Activated naive CD4-positive, alpha-beta T cell (primary cell): ENCODE data around the gene CSK.
A peak's percentile ranks its signal among the peaks of the same experiment; 100 is the strongest.

Experiments used
- DNase-seq, 4 experiments: peaks; one replicate each; lab custom pipeline; 2025; lab: John Stamatoyannopoulos, UW

The CSK gene

DNA sequence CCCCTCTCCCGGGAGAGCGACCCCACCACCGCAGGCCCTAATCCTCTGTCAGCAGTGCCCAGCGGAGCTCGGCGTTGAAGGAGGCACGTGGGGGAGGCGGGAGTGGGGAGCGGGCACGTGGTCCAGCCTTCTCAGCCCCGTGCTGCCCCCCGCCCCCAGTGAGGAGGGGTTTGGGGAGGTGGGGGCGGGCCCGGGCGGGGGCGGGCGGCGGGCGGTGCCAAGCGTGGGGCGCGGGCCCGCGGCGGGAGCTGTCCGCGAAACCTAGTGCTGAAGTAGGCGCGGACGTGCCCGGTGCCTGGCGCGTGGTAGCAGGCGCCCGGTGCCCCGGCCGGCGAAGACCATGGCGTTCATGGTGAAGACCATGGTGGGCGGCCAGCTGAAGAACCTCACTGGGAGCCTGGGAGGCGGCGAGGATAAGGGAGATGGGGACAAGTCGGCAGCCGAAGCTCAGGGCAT, 44.5 kb downstream of the CSK start, which contains the start of gene CPLX3:
Gene CPLX3 (plus strand): TSS at position 264 of the 456 bp plus-strand sequence. CDS start 77 bp downstream, at position 341.
- DNase-seq, result peak in 2 of 4 experiments; percentile 26 to 52

DNA sequence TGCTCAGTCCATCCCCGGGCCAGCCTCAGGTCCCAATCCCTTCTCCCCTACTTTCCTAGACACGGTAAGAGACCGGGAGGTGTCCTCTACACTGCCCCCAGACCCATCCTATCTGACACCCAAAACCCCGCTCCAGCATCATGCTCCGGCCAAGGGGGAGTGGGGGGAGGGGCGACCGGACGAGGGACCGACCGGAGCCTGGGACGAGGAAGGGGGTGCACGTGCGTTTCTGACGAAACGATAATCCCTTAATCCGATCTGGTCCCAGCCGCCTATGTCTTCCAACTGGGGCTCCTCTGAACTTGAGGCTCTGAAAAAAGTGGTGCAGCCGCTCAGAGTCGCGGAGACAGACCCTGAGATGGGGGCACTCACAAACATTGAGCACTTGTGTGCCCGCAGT, 45.0 kb downstream of the CSK start:
- DNase-seq, result no peak

DNA sequence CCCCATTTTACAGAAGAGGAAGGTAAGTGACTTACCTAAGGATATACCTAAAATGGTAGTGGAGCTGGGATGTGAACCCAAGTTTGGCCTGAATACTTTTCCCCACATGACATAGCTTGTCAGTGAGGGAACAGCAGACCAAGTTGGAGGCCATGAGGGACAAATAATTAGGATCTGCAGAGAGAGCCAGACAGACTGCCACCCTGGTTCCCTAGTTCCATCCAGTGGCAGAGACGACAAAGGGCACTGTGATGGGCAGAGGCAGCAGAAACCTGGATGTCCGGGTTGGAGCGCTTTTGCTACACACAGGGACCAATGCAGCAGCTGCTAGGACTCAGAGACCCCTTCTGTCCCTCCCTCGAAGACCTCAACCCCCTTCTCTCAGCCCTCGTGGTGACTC, 45.7 kb downstream of the CSK start:
- no peak for DNase-seq

DNA sequence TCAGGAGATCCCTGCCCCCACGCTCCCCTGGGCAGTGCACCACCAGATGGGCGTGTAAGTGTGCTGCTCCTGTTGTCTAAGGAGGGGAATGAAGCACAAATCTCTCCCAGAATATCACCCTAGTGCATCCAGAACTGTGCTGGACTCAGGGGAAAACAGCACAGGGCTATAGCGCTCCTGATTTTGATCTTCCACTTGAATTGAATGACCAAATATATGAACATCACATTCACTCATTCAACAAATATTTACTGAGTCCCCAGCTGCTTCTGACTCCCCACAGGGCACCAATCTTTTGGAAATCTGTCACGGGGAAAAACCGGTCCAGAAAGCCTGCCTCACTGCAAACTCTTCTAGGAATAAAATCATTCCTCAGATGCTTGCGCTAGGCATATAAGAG, 47.0 kb downstream of the CSK start:
- no peak for DNase-seq

DNA sequence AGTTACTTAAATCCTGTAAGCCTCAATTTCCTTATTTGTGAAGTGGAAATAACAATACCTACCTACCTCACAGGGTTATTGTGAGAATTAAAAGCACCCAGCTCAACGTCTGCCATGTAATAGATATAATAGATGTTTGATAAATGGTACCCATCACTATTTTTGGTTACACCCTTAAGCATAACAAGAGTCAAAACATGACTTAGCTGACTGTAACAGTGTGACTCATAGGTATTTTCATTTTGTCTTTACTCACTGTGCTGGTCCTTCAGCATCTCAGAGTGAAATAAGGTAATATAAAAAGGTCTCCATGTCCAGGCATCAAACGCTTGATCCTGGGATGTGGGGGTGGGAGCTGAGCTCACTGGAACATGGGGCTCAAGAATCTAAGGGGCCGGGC, 47.6 kb downstream of the CSK start:
- no peak for DNase-seq

DNA sequence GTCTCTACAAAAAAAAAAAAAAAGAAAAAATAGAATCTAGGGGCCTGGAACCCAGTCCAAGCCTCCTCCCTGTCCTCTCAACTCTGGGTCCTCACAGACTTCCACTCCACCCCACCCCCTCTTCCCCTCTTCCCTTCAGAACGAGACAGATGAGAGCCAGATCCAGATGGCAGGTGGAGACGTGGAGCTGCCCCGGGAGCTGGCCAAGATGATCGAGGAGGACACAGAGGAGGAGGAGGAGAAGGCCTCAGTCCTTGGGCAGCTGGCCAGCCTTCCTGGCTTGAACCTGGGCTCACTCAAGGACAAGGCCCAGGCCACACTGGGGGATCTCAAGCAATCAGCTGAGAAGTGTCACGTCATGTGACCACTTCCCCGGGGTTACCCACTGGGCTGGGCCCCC, 48.1 kb downstream of the CSK start:
- DNase-seq, result no peak

DNA sequence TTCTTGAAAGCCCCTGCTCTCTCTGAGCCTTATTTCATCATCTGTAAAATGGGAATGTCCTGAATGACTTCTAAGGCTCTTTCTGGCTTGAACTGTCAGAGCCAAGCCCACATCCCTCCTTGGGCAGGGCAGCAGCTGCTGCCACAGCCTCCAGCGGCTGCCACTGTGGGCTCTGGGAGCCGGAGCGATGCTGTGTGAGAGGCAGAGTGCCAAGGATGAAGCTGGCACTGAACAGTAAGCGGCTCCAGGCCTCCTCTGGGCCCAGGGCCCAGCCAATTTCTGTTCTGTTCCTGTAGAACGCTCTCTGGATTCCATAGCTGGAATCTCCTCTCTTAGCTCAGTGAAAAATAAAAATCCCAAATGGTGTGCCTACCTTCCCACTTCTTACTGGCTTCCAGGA, 49.0 kb downstream of the CSK start:
- no peak for DNase-seq

DNA sequence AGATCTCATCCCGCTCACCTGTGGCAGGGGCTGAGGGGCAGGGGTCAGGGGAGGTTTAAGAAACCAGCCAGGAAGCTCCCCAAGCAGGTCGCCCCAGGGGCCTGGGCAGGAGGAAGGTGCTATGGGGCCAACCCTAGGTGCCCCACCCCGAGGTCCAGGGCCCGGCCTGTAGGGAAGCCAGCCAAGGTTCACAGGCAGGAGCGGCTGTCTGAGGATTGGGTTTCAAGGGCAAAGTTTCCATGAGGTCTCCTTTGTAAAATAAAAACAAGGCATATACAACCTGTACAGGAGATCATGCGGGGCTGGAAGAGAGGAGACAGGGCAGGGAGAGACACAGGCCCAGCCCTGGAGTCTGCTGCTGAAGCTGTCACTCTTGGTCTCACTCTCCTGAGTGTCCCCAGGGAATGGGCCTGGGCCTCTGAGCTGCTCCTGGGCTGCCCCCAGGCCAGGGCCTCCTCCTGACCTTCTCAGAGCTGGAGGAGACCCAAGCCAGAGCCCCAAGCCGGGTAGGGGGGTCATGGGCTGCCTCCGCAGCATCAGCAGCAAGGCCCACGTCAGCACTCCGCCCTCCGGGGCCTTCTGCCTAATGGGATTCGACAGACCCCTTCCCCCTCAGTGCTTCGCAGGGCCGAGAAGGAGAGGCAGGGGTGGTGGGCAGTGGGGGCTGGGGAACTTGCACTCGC, 50.1 kb downstream of the CSK start:
- DNase-seq, result no peak

DNA sequence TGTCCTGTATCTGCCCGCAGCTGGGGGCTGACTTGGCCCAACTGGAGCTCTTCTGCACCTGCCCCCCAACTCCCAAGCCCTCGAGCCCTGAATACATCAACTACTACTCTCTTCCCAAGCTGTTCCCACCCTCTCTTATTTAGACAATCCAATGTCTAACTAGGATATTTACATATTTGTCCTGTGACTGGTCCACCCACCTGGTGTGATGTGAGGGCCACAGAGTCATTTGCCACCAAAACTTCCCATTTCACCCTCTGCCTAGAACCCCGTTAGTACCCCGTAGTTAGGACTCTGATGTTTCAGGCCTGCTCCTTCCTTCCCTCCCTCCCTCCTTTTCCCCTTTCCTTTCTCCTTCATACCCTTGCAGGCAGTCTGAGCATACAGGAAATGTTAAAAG, 50.9 kb downstream of the CSK start:
- DNase-seq, result no peak

DNA sequence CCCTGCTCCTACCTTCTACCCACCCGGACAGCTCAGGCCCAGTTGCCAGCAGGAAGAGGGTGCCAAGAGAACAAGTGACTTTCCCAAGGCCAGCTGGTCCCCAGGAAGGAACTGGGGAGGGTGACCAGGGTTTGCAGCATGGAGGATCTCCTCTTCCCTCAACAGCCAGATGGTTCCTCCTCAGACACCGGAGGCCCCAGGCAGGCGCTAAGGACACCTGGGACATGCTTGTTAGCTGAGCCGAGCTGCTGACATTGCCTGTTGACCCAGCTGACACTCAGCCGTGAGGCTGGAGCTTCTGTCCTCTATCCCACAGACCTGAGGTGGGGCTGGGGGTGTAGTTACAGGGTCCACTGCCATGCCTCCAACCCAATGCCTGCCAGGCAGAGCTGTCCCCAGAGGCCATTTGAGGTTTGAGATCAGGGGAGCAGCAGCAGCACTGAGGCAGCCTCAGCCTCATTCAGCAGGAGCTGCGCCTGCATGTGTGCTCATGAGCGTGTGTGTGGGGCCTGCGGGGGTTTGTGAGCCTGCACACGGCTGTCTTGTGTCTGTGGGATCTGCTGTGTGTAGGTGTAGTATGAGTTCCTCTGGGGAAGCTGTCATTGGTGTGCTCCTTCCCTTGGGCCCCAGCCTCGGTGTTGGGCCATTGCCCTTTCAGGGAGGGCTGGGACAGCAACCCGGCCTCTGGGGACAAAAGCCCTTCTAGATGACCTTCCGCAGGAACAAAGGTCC, 51.7 kb downstream of the CSK start:
- DNase-seq, result no peak

DNA sequence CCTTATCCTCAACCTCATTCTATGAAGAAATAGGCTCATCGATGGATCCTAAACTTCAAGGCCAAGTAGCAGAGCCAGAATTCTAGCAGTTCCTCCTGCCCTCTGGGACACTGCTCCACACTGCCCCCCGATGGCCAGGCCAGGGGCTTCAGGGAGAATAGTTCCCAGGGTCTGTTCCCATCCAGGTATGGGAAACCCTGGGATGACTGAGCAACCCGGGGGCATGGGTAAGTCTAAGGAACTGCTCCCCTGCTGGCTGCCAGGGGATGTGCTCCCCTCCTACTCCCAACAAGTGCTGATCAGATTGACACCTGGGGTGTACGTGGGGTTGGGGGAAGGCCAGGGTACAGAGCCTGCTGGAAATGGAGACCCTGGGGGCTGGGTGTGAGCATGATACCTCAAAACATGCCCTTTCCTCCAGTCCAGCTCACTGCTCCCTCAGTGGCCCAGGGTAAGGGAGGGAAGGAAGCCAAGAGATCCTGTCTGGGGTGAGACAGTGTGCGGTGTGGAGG, 53.5 kb downstream of the CSK start:
- peak in 2 of 4 experiments; percentile 16 to 43 for DNase-seq

DNA sequence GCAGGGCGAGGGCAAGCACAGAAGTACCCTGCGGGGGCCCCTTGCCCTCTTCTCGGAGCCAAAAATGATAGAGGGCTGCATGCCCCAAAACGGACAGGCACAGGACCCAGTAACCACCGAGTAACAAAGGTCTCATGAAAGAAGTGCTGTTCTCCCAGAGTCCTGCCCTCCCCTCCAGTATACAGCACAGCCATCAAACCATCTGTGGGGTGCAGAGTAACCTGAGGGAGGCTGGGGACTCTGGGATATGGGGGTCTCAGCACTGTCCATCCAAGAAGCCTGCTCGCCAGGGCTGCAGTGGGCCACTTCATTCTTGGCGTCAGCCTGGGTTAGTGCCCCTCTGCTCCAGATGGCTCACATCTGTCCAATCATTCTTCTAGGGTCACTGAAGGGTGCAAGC, 55.0 kb downstream of the CSK start:
- DNase-seq, result no peak

DNA sequence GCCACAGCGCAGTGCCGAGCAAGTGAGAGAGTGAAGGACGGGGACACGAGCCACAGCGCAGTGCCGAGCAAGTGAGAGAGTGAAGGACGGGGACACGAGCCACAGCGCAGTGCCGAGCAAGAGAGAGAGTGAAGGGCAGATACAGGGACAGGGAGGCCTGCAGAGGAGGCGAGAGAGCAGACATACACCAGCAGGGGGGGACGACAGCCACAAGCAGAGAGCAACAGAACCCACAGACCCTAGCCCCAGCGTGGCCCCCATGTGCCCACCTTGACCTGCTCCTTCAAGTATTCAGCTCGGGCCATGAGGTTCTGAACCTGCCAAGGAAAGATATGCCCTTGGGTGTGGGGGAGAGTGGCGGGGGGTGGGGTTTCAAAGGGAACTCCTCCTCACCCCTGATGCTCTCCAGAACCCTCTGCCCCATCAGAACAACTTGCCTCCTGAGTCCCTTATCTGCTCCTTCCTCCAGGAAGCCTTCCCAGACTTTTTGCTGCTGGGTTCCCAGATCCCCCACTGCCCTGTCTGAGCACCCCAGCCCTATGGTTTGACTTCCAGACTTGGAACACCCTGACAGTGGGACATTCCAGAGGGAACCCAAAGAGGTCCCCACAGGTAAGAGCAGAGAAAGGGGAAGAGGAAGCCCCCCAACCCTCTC, 55.7 kb downstream of the CSK start:
- DNase-seq, result no peak

DNA sequence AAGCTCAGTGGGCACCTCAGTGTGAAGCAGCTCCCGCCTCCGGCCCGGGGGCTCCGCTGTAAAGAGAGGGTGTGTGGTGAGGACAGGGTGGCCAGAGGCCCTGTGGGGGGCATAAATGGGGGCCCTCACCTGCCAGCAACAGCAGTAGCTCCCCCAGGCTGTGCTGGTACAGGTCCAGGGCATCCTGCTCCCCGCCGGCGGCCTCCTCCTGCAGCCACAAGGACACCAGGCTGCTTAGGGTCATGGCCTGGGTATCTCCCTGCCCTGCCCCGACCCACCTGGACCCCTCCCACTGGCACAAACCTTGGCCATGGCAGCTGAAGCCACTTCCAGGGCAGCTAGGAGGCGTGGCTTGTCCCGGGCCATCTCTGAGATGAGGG, 56.2 kb downstream of the CSK start:
- DNase-seq, result no peak

DNA sequence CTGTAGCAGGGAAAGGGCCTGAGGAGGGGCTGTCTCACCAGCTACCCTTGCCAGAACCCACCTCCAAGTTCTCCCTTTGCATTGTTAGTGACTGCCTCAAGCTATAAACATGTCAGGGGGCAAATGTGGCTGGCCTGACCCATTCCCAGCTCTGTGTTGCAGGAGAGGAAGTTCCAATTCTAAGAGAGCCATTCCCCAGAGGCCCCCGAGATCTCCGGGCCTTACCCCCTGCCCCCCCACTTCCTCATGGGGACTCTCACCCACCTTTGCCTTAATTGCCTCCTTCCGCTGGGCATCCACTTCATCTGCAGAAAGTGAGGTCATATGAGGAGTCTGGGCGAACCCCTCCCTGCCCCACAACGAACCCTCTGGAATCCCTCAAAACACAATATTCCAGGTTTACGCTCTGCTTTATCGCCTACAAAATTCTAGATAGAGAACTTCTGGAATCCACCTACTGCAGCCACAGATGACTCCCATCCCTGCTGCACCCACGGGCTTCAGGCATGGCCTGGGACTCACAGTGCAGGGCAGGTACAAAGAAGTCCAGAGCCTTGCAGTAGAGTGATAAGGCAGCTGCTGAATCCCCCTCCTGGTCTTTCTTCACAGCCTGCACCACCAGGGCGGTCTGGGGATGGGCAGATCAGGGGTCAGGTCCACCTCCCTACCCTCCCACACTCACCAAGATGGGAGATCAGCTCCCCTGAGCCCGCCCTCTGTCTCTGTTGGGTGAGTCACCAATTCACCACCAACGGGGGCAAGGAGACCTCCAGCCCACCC, 57.1 kb downstream of the CSK start:
- DNase-seq, result no peak

DNA sequence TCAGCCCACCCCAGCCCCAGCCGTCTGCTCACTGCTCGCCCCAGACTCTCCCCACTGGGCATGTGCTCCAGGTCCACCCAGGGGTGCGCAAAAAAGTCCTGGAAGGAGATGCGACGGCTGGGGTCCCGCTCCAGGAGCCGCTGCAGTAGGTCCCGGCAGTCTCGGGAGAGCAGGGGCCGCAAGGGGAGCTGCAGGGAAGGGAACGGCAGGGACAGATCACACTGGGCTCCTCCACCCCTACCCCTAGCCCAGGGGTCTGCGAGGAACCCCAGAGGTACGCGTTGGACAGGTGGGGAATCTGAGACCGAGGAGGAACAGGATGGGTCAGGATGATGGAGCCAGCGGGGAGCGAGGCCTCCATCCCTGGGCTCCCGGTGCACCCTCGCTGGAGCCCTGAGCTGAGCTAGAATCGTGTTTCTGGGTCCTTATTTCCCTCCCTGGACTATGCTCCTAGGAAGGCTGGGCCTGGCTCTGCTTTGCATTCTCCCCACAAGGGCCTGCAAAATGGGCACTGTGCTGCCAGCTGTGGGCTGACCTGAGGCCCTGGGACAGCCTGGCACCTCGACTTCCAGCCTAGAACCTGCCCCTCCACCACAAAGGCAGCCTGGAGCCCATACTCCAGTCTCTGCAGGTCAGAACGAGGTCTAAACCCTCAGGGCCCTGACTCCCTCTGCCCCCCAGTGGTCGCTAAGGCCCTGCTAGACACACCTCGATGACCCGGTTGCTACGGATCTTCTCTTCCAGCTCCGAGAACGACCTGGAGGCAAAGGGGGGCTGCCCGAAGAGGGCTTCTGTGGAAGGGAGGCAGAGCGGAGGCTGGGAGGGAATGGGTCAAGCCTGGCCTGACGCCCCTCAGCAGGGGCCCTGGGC, 57.9 kb downstream of the CSK start:
- DNase-seq, result no peak

DNA sequence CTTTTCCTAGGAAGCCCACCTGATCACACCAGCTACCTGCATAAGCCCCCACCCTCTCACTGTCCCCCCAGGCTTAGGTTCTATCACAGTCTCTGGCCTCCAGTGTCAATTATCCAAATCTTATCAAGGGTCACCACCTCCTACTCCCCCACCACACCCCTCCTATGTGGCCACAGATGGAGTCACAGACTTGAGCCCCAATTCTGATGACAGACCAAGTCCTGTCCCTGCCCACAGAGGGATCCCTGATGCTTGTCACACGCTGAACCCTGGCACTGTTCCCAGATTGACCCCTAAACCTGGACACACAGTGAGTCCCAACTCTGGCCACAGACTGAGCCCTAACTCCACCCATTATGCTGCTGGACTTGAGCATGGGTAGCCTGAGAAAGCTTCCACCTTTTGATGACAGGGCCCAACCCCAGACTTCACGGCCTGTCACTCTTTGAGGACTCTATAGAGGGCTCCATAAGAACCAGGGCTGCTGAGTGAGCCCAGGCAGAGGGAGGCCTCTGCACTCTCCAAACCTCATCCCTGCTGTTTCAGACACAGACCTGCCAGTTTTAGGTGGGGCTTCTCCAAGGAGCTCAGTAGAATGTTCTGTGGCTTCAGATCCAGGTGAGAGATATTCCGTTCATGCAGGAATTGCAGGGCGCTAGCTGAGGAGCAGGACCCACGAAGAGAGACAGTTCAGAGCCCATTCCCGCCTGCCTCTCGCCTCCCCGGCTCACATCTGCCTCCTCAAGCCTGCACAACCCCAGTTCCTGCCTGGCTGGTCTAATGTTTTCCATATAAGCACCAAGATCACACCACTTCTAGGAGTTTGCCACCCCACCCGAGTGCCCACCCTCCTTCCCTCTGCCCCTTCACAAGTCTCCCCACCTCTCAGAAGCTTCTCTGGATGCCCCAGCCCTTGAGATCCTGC, 59.2 kb downstream of the CSK start:
- DNase-seq, result no peak

DNA sequence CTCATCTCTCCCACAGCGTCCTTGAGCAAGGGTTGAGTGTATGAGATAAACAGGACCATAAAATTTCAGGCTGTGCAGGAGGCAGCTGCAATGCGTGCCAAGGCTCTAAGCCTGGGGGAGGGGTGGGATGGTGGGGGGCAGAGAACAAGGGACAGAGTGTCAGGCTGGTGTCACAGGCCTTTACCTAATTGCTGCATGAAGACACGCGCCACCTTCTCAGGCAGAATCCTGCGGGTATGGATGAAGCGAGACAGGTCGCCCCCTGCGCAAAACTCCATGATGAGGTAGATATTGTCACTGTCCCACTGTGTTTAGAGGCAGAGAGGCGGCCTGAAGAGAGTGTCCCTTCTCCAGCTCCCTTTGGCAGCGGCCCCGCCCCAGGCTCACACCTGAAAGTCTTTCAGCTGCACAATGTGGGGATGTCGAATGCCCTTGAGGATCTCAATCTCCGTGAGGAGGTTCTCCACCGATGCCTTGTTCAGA, 60.1 kb downstream of the CSK start:
- DNase-seq, result no peak

DNA sequence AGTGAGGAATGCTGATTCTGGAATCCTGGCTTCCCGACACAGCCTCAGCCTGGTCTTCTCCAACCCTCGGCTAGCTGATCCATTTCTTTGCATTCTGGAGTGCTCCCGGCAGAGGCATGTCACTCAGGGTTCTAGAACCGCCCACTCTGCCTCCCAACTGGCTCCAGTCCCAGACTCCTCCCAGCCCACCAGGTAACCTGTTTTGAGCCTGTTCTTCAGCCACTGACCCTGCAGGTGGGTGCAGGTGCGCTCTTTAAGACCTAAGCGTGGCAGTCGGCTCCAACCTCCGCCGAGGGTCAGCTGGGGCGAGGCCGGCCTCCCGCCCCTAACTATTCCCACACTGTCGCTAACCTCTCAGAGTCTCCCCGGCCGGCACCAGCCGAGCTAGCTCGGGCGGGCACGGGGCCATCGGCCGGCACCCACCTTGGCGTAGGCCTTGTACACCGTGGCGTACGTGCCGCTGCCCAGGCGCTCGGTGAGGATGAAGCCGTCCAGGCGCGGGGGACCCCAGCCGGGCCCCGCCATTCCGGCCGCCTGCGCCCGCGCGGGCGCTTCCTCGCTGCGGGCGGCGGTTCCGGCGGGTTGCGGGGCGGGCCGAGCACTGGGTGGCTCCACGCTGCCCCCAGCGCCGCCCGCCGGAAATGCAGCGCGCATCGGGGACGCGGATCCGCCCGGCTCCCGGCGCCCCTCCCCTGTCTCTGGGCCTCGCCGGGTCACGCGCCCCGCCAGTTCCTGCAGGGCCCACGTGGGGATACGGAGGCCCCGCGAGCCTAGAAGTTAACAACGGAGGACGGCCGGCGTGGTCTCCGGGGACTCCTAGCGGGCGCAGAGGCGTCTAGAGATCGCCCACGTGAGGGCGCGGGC, 60.9 kb downstream of the CSK start, which contains the start of gene ULK3:
Gene ULK3 (minus strand): TSS at position 576 of the 864 bp plus-strand sequence. CDS start 51 bp downstream, at position 525.
- DNase-seq, result peak; percentile 71 to 93 (median 84)
